Thoracic aorta (tissue), 2 donors: ENCODE data around the gene MRPL42. TPM values are rescaled to one million over a fixed set of nuclear protein-coding genes. Genes with fewer than 3 reads are reported as not detected.
"Not testable (repeated sequence)": the region's sequence is repeated elsewhere in the genome, so short reads cannot be mapped to it uniquely, and the experiment has no call there.

Experiments
- ATAC-seq: fragments of 150-250 bp; one replicate; pipeline ENCODE4 v1.8.0; 2017; ENCODE audit warnings: low read depth; ENCODE audit not compliant: insufficient number of reproducible peaks, low FRiP score
- DNase-seq: peaks from one replicate; pipeline ENCODE4 v3.0.0-alpha.2; 2020; ENCODE audit warnings: low spot score
- H3K27ac ChIP-seq, 2 donors: fragments of 200-600 bp; sonication (generic); 1 replicate in 1 of 2; 2 replicates in 1 of 2; pipeline ENCODE4 v1.5.1; 2016; ENCODE audit warnings: mild to moderate bottlenecking in 2 of 2, moderate library complexity in 2 of 2
- H3K27me3 ChIP-seq: fragments of 200-600 bp; sonication (generic); replicated peaks from 2 replicates; pipeline ENCODE4 v1.6.0; 2016; ENCODE audit warnings: mild to moderate bottlenecking; ENCODE audit not compliant: insufficient read depth
- H3K36me3 ChIP-seq: fragments of 200-600 bp; sonication (generic); one replicate; pipeline ENCODE4 v1.5.1; 2016
- H3K4me1 ChIP-seq, 2 donors: fragments of 200-600 bp; sonication (generic); 1 replicate in 1 of 2; 2 replicates in 1 of 2; pipeline versions ENCODE4 v1.5.1 to v1.6.0; 2016; ENCODE audit warnings: low read depth in 2 of 2, mild to moderate bottlenecking in 1 of 2; ENCODE audit not compliant: control insufficient read depth in 1 of 2
- H3K4me3 ChIP-seq: fragments of 200-600 bp; sonication (generic); 2 replicates; pipeline ENCODE4 v1.5.1; 2016; ENCODE audit warnings: mild to moderate bottlenecking
- H3K9me3 ChIP-seq: fragments of 200-600 bp; sonication (generic); 2 replicates; pipeline ENCODE4 v1.5.1; 2016
- CTCF ChIP-seq: fragments of 200-600 bp; sonication (generic); IDR thresholded peaks from one replicate; pipeline ENCODE4 v1.5.1; 2019; ENCODE audit warnings: antibody characterized with exemption
- total RNA-seq, 2 donors: library from RNA; depleted of rRNA; stranded (reverse); fragments of >200 nt; gene quantifications; one replicate each; pipeline versions ENCODE4 v1.1.0 to v1.2.3, GENCODE V29; 2016

Gene MRPL42
- total RNA-seq, 2 donors from 2014 or later, result 25.0 to 71.2 TPM

- TF ChIP-seq CTCF, result no peak
- H3K27me3 ChIP-seq, result no peaks in the 10 kb centered on the region
- H3K27ac ChIP-seq, result peak overlapping the region; percentile 35 to 59
- no peaks in the 10 kb centered on the region for H3K36me3 ChIP-seq
- peaks cover 29 to 75% of the 10 kb centered on the region in 2 donors for H3K4me1 ChIP-seq
- H3K9me3 ChIP-seq, result no peaks in the 10 kb centered on the region
- DNase-seq, result no peak
- H3K4me3 ChIP-seq, result no peak overlapping the region
- ATAC-seq, result no peak
Observed at GRCh38 chr12:93426412-93426805, 40.9 kb upstream of the MRPL42 start.

GRCh38 chr12:93427779-93428564 is 39.3 kb upstream of the MRPL42 start:
- peak overlapping the region in 1 of 2 donors; percentile 42 for H3K27ac ChIP-seq
- no peaks in the 10 kb centered on the region for H3K27me3 ChIP-seq
- DNase-seq (no peak), ATAC-seq (no peak)
- H3K4me3 ChIP-seq, result no peak overlapping the region
- TF ChIP-seq CTCF, result no peak
- H3K4me1 ChIP-seq, result peaks cover 34 to 82% of the 10 kb centered on the region in 2 donors
- H3K9me3 ChIP-seq, result no peaks in the 10 kb centered on the region
- no peaks in the 10 kb centered on the region for H3K36me3 ChIP-seq

- H3K4me3 ChIP-seq, result no peak overlapping the region
- ATAC-seq, result no peak
- peaks cover 37 to 80% of the 10 kb centered on the region in 2 donors for H3K4me1 ChIP-seq
- H3K9me3 ChIP-seq, result no peaks in the 10 kb centered on the region
- no peaks in the 10 kb centered on the region for H3K27me3 ChIP-seq
- no peak for DNase-seq
- H3K27ac ChIP-seq, result no peak overlapping the region
- no peak for TF ChIP-seq CTCF
- H3K36me3 ChIP-seq, result no peaks in the 10 kb centered on the region
Observed at GRCh38 chr12:93429448-93429847, 37.9 kb upstream of the MRPL42 start.

GRCh38 chr12:93429852-93430251 is 37.5 kb upstream of the MRPL42 start:
- H3K4me1 ChIP-seq, result peaks cover 41 to 80% of the 10 kb centered on the region in 2 donors
- no peak for DNase-seq
- no peak for ATAC-seq
- no peaks in the 10 kb centered on the region for H3K27me3 ChIP-seq
- no peaks in the 10 kb centered on the region for H3K9me3 ChIP-seq
- no peaks in the 10 kb centered on the region for H3K36me3 ChIP-seq
- H3K27ac ChIP-seq, result no peak overlapping the region
- no peak for TF ChIP-seq CTCF
- no peak overlapping the region for H3K4me3 ChIP-seq

- no peaks in the 10 kb centered on the region for H3K36me3 ChIP-seq
- no peaks in the 10 kb centered on the region for H3K9me3 ChIP-seq
- TF ChIP-seq CTCF, result no peak
- ATAC-seq (no peak), DNase-seq (no peak)
- H3K4me3 ChIP-seq, result no peak overlapping the region
- H3K27ac ChIP-seq, result no peak overlapping the region
- peaks cover 45 to 80% of the 10 kb centered on the region in 2 donors for H3K4me1 ChIP-seq
- no peaks in the 10 kb centered on the region for H3K27me3 ChIP-seq
Observed at GRCh38 chr12:93430280-93430679, 37.0 kb upstream of the MRPL42 start.

- not testable (repeated sequence) for DNase-seq, H3K36me3 ChIP-seq, H3K9me3 ChIP-seq, H3K4me3 ChIP-seq, ATAC-seq, H3K27me3 ChIP-seq
- Histone ChIP-seq H3K27ac (peak overlapping the region in 1 of 2 donors; percentile 35), H3K4me1 (peaks cover 38 to 80% of the 10 kb centered on the region in 2 donors)
Observed at GRCh38 chr12:93432031-93432430, 35.3 kb upstream of the MRPL42 start.
